GM12878 (cell line): Measurements from ENCODE around the gene SELENOM. TPM values are rescaled to one million over a fixed set of nuclear protein-coding genes. Genes with fewer than 3 reads are reported as not detected.

Source experiments
- ATAC-seq: fragments of 200-7000 bp; cut with Tn5 transposase; 3 replicates; pipeline ENCODE4 v1.9.1; 2020; ENCODE audit warnings: mild to moderate bottlenecking, moderate library complexity
- BruUV-seq: library from RNA; stranded (reverse); fragments of 400-500 nt; replicated peaks from 2 replicates; lab custom pipeline; 2021; lab: Mats Ljungman, UMichigan
- CTCF ChIA-PET: fragments of 300-600 bp; sonication (Branson Sonifier 250); formaldehyde crosslinking; extraction: SDS; loops from one replicate; lab custom pipeline; 2021; ENCODE audit warnings: inconsistent platforms; lab: Yijun Ruan, JAX
- POLR2A ChIA-PET: fragments of 350-600 bp; formaldehyde crosslinking; extraction: SDS; loops from one replicate; lab custom pipeline; 2021; ENCODE audit warnings: inconsistent platforms; lab: Charles Lee
- RAD21 ChIA-PET: fragments of 300-600 bp; sonication (Branson Sonifier 250); formaldehyde crosslinking; loops from one replicate; lab custom pipeline; 2023; ENCODE audit warnings: antibody characterized with exemption; ENCODE audit not compliant: unreplicated experiment; lab: Charles Lee
- SMC1A ChIA-PET: fragments of 300-600 bp; sonication (Branson Sonifier 250); formaldehyde crosslinking; loops from one replicate; lab custom pipeline; 2023; ENCODE audit not compliant: unreplicated experiment, uncharacterized antibody; lab: Charles Lee
- DNase-seq: peaks from one replicate; pipeline ENCODE4 v3.0.0-alpha.2; 2011; ENCODE audit warnings: low read depth, low spot score
- FAIRE-seq: peaks from 3 replicates; lab custom pipeline; 2011; peaks lifted over from hg19 to GRCh38; lab: Jason Lieb, UNC
- H2AFZ ChIP-seq: 2 replicates; pipeline ENCODE4 v1.6.0; 2011; ENCODE audit warnings: low read depth, low read length, control low read depth; ENCODE audit not compliant: control insufficient read depth
- H3K27ac ChIP-seq: 2 replicates; pipeline ENCODE4 v1.5.1; 2011; ENCODE audit warnings: control low read depth; ENCODE audit not compliant: control insufficient read depth, insufficient read depth
- H3K27me3 ChIP-seq, 2 experiments: replicated peaks in 1 of 2; 2 replicates each; pipeline versions ENCODE4 v1.6.0 to v1.6.1; 2011; ENCODE audit warnings: low read length in 1 of 2; ENCODE audit not compliant: control insufficient read depth in 2 of 2, insufficient read depth in 2 of 2
- H3K36me3 ChIP-seq, 2 experiments: 2 replicates each; pipeline ENCODE4 v1.5.1; 2011; ENCODE audit warnings: low read length in 1 of 2; ENCODE audit not compliant: control insufficient read depth in 2 of 2, insufficient read depth in 2 of 2
- H3K4me1 ChIP-seq: 2 replicates; pipeline ENCODE4 v1.6.1; 2011; ENCODE audit warnings: mild to moderate bottlenecking, low read length, moderate library complexity, mixed read lengths; ENCODE audit not compliant: control insufficient read depth, insufficient read depth
- H3K4me2 ChIP-seq: 2 replicates; pipeline ENCODE4 v1.6.0; 2011; ENCODE audit warnings: control low read depth; ENCODE audit not compliant: control insufficient read depth, insufficient read depth
- H3K4me3 ChIP-seq: fragments of 200-600 bp; sonication (generic); 2 replicates; pipeline ENCODE4 v1.5.1; 2016
- H3K79me2 ChIP-seq: 2 replicates; pipeline ENCODE4 v1.6.0; 2011; ENCODE audit warnings: low read length; ENCODE audit not compliant: control insufficient read depth, insufficient read depth
- H3K9ac ChIP-seq: 2 replicates; pipeline ENCODE4 v1.8.0; 2011; ENCODE audit warnings: low read length, control low read depth, mixed read lengths; ENCODE audit not compliant: control insufficient read depth, insufficient read depth
- H3K9me3 ChIP-seq: replicated peaks from 3 replicates; pipeline ENCODE4 v1.5.1; 2011; ENCODE audit warnings: mild to moderate bottlenecking, low read length; ENCODE audit not compliant: control insufficient read depth, insufficient read depth
- H4K20me1 ChIP-seq: 2 replicates; pipeline ENCODE4 v1.6.0; 2011; ENCODE audit not compliant: control insufficient read depth, insufficient read depth
- BMI1 ChIP-seq: fragments of 450-650 bp; IDR thresholded peaks from 2 replicates; pipeline ENCODE4 v1.6.1; 2016; ENCODE audit warnings: mild to moderate bottlenecking, moderate library complexity, borderline replicate concordance
- GATAD2B ChIP-seq: fragments of 450-650 bp; conservative IDR thresholded peaks from 2 replicates; pipeline ENCODE4 v1.6.1; 2017; ENCODE audit warnings: low read depth, mild to moderate bottlenecking, moderate library complexity
- JUNB ChIP-seq: IDR thresholded peaks from 2 replicates; pipeline ENCODE4 v1.6.1; 2016; ENCODE audit warnings: antibody characterized with exemption, mild to moderate bottlenecking
- KDM1A ChIP-seq: fragments of 200-600 bp; sonication (generic); IDR thresholded peaks from 2 replicates; pipeline ENCODE4 v1.6.1; 2016; ENCODE audit warnings: borderline replicate concordance
- MEF2B ChIP-seq: fragments of 450-650 bp; IDR thresholded peaks from 2 replicates; pipeline ENCODE4 v1.6.1; 2018; ENCODE audit warnings: mild to moderate bottlenecking, moderate library complexity; ENCODE audit not compliant: partially characterized antibody, poor library complexity, severe bottlenecking
- MYB ChIP-seq: fragments of 150-350 bp; IDR thresholded peaks from 2 replicates; pipeline ENCODE4 v1.6.1; 2014; ENCODE audit warnings: mild to moderate bottlenecking, low read depth, low read length, borderline replicate concordance
- NFXL1 ChIP-seq: fragments of 450-650 bp; IDR thresholded peaks from 2 replicates; pipeline ENCODE4 v1.6.1; 2017; ENCODE audit warnings: antibody characterized with exemption, mild to moderate bottlenecking, borderline replicate concordance
- NFYB ChIP-seq: IDR thresholded peaks from 2 replicates; pipeline ENCODE4 v1.6.1; 2011; ENCODE audit warnings: low read depth, mild to moderate bottlenecking, low read length, improper control_type of control experiment, moderate library complexity; ENCODE audit not compliant: insufficient read depth
- NR2F1 ChIP-seq: fragments of 450-650 bp; conservative IDR thresholded peaks from 2 replicates; pipeline ENCODE4 v1.6.1; 2017; ENCODE audit warnings: mild to moderate bottlenecking
- NRF1 ChIP-seq: conservative IDR thresholded peaks from 2 replicates; pipeline ENCODE4 v1.6.1; 2011; ENCODE audit warnings: mild to moderate bottlenecking, low read depth, low read length, improper control_type of control experiment
- RB1 ChIP-seq: fragments of 450-650 bp; formaldehyde crosslinking; IDR thresholded peaks from 2 replicates; pipeline ENCODE4 v1.6.1; 2017; ENCODE audit warnings: mild to moderate bottlenecking, borderline replicate concordance
- RELA ChIP-seq: fragments of 450-650 bp; IDR thresholded peaks from 2 replicates; pipeline ENCODE4 v1.8.0; 2014; ENCODE audit warnings: borderline replicate concordance; ENCODE audit not compliant: partially characterized antibody
- REST ChIP-seq: IDR thresholded peaks from 2 replicates; pipeline ENCODE4 v1.6.1; 2012; ENCODE audit warnings: mild to moderate bottlenecking, low read depth, low read length
- SMAD5 ChIP-seq: IDR thresholded peaks from 2 replicates; pipeline ENCODE4 v1.6.1; 2016; ENCODE audit warnings: antibody characterized with exemption, low read depth
- TARDBP ChIP-seq: IDR thresholded peaks from 2 replicates; pipeline ENCODE4 v1.6.1; 2016; ENCODE audit warnings: borderline replicate concordance
- ZNF24 ChIP-seq: fragments of 450-650 bp; IDR thresholded peaks from 2 replicates; pipeline ENCODE4 v1.6.1; 2017; ENCODE audit warnings: antibody characterized with exemption, mild to moderate bottlenecking
- whole genome bisulfite sequencing: methylation state at CpG from one replicate; pipeline ENCODE4 v1.1.6; 2016; ENCODE audit warnings: low lambda C conversion rate; ENCODE audit not compliant: insufficient replicate concordance, insufficient coverage; ENCODE audit errors: missing lambda C conversion rate; 5-methylcytosine and 5-hydroxymethylcytosine counted together
- in situ Hi-C: fragments of 300-500 bp; cut with MboI; formaldehyde crosslinking; loops from 9 replicates; pipeline ENCODE4 v1.14.3; 2018; ENCODE audit warnings: mixed read lengths
- intact Hi-C: fragments of 100-400 bp; cut with micrococcal nuclease; formaldehyde crosslinking; loops from one replicate; pipeline ENCODE4 v1.14.2; 2022; ENCODE audit not compliant: unreplicated experiment
- polyA plus RNA-seq, 11 experiments: library from polyadenylated mRNA; depleted of rRNA in 4 of 11; unstranded in 6 of 11; stranded (reverse) in 5 of 11; fragments of >200 nt; fragmentation: Nextera tagmentation in 4 of 11; fragmentation: Illumina TruSeq in 1 of 11; extraction: Ambion mirVana in 4 of 11; extraction: Trizol in 1 of 11; gene quantifications; 1 replicate in 1 of 11; 2 replicates in 10 of 11; pipeline versions ENCODE4 v1.2.1 to v1.2.3, GENCODE V29; 2011 to 2016; ENCODE audit warnings: inconsistent platforms in 2 of 11, missing spikeins in 2 of 11, low read depth in 1 of 11
- total RNA-seq, 4 experiments: library from RNA; depleted of rRNA in 3 of 4; stranded (reverse); fragments of >200 nt in 3 of 4; fragmentation: Illumina TruSeq in 1 of 4; extraction: Trizol in 1 of 4; gene quantifications; 2 replicates each; pipeline versions ENCODE4 v1.2.1 to v1.2.3, GENCODE V29; 2013 to 2021

SELENOM gene
- total and polyA plus RNA-seq, 10 of the 15 experiments (the other 5 are each of a cell fraction or from before 2014, with no cell fraction given) = 0.80 to 8.3 (median 2.0) TPM

GRCh38 chr22:31128156-31128555, 20.8 kb upstream of the SELENOM start:
- ATAC-seq = no peak
- H3K79me2 ChIP-seq = no peaks in the 10 kb centered on the region
- no peak overlapping the region for H3K4me3 ChIP-seq
- H3K36me3 ChIP-seq = no peaks in the 10 kb centered on the region
- TF ChIP-seq JUNB (no peak), GATAD2B (no peak), NR2F1 (no peak), MYB (no peak), NRF1 (no peak), RB1 (no peak)
- ChIA-PET POLR2A (interaction anchor here (0.6 kb wide), 1 partner anchor 49 kb away, joined by 4 read pairs; no protein-coding TSS in a partner anchor), SMC1A (no interaction called here), RAD21 (no interaction called here), CTCF (interaction anchor here (0.6 to 0.7 kb wide), 2 partner anchors 13 to 495 kb away, joined by 3 read pairs; no protein-coding TSS in a partner anchor)
- no peak overlapping the region for H3K4me2 ChIP-seq
- WGBS = 27% methylated on average over 7 of the region's 7 CpGs
- H2AFZ ChIP-seq = no peak overlapping the region
- no peak for FAIRE-seq
- in situ Hi-C loops = no loop called here
- DNase-seq = no peak
- H3K27ac ChIP-seq = no peak overlapping the region
- intact Hi-C loops = no loop called here
- H3K9me3 ChIP-seq = no peaks in the 10 kb centered on the region
- no peak overlapping the region for H3K9ac ChIP-seq
- no TSS peak for BruUV-seq
- H4K20me1 ChIP-seq = no peaks in the 10 kb centered on the region
- H3K27me3 ChIP-seq = no peaks in the 10 kb centered on the region
- no peaks in the 10 kb centered on the region for H3K4me1 ChIP-seq

- intact Hi-C loops = no loop called here
- Histone ChIP-seq H2AFZ (peak overlapping the region; percentile 23; the same call in 1 of the 2 replicates), H3K4me1 (no peaks in the 10 kb centered on the region), H3K36me3 (no peaks in the 10 kb centered on the region), H3K9me3 (no peaks in the 10 kb centered on the region), H3K27me3 (no peaks in the 10 kb centered on the region), H3K79me2 (no peaks in the 10 kb centered on the region), H4K20me1 (no peaks in the 10 kb centered on the region), H3K4me2 (peak overlapping the region; percentile 48; the same call in 1 of the 2 replicates), H3K9ac (no peak overlapping the region), H3K27ac (no peak overlapping the region), H3K4me3 (no peak overlapping the region)
- in situ Hi-C loops = no loop called here
- WGBS = 42% methylated on average over 15 of the region's 19 CpGs
- RAD21 ChIA-PET = interaction anchor here (0.5 kb wide), 1 partner anchor 26 kb away, joined by 3 read pairs; no protein-coding TSS in a partner anchor
- FAIRE-seq = no peak
- BruUV-seq = no TSS peak
- DNase-seq = no peak
- peak; percentile 53 for ATAC-seq
- POLR2A ChIA-PET = no interaction called here
- SMC1A ChIA-PET = no interaction called here
- CTCF ChIA-PET = interaction anchor here (0.6 to 0.7 kb wide), 2 partner anchors 14 to 494 kb away, joined by 3 read pairs; no protein-coding TSS in a partner anchor
- TF ChIP-seq RELA = no peak
- TF ChIP-seq SMAD5 = no peak
- no peak for TF ChIP-seq MEF2B
- TF ChIP-seq NFXL1 = no peak
- no peak for TF ChIP-seq BMI1
- TF ChIP-seq TARDBP = no peak
- TF ChIP-seq ZNF24 = no peak
- no peak for TF ChIP-seq RB1
- no peak for TF ChIP-seq KDM1A
- TF ChIP-seq REST = no peak
- no peak for TF ChIP-seq NFYB
These were observed 19.9 kb upstream of the SELENOM start for GRCh38 chr22:31127181-31127772.
